GM19043 (cell line): ENCODE results near the gene SLC35D3.
A peak's percentile ranks its signal among the peaks of the same experiment; 100 is the strongest.
"Not testable (repeated sequence)": the region's sequence is repeated elsewhere in the genome, so short reads cannot be mapped to it uniquely, and the experiment has no call there.

ENCODE experiments used
- ATAC-seq: cut with Tn5 transposase; IDR thresholded peaks from one replicate; pipeline ENCODE4 v1.9.1; 2021; ENCODE audit warnings: low read depth; ENCODE audit not compliant: unreplicated experiment

The SLC35D3 gene

DNA sequence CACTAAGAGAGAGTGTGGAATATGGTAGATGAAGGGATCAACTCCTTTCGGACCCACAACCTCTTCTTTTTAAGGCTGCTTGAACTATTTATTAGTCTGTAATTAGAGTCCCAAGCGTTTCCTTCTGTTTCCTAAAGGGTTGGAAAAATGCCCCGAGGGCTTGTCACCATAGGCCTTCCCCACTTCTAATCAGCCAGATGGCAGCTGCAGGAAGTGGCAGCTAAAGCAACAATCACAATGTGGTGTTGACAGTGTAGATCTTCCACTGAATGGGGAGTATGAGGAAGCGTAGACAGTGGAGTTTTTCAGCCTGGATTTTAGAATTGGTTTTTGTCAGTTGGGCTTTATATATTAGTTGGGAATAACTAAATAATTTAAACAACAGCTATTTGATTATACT lies 40.6 kb downstream of the SLC35D3 start:
- no peak for ATAC-seq

- no peak for ATAC-seq
Observed at GRCh38 chr6:136963259-136963658, 41.2 kb downstream of the SLC35D3 start.

- no peak for ATAC-seq
Observed at GRCh38 chr6:136964398-136964797, 42.3 kb downstream of the SLC35D3 start.

DNA sequence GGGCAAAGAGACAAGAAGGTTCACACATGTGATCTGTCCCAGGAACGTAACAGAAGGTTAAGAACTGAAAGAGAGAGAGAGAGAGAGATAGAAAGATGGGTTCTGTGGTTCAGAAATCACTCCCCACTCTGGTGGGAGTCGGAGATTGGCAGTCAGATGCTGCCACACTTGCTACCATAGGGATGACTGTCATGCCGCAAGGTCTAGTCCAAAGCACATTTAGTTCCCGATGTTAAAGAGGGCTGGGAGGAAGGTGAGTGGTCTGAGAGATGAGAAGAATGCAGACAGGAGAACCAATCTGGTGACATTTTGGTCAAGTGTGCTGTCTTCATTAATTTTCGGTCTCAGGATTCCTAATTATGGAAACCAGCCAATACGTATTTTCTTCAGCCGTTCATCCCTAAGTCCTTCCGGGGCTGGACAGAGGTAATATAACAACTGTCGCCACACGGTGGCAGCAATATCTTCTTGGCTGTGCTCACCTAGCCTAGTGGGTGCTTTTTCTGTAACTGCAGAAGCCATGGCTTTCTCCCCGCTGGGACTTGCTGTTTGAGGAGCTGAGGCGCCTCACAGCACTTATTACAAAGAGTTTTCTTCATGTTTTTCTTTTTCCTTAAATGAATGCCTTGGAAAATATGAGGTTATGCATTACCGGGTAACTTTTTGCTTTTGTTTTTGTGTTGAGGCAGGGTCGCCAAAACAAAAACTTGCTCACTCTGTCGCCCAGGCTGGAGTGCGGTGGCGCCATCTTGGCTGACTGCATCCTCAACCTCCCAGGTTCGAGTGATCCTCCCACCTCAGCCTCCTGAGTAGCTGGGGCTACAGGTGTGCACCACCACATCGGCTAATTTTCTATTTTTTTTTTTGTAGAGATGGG lies 46.0 kb downstream of the SLC35D3 start:
- ATAC-seq = peak; percentile 93

GRCh38 chr6:136968837-136969236 lies 46.7 kb downstream of the SLC35D3 start:
- no peak for ATAC-seq

DNA sequence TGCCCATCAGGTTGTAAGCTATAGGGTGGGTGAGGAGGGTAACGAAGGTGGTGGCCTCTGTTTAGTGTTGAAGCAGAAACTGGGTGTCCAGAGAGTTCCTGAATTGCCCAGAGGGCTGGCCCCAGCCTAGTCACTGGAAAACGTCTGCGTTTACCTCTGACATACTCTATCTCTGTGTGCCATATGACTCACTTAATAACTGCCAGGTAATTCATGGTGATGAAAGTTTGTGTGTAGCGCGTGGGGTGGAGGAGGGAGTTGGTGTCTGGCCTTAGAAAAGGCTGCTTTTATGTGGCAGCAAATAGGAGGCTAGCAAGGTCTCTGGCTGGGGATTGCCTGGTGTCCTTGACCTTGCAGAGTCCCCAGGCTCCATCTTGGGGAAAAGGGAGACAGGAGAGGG lies 47.3 kb downstream of the SLC35D3 start:
- no peak for ATAC-seq

- ATAC-seq = no peak
Observed at GRCh38 chr6:136969930-136970329, 47.8 kb downstream of the SLC35D3 start.

DNA sequence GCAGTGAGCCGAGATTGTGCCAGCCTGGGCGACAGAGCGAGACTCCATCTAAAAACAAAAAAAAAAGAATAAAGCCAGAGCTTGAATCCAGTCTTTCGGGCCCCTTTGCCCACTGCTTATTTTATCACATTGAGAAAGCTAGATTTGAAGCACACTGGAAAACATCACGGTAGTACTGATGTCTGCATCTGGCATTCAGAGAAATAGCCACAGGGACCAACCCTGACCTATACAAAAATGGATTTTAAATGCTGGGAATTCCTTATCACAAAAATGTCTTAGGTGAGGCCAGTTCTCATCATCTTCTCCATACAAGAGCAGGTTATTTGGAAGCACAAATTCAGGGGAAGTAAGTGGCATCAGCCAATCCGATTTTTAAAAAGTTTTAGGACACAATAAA lies 49.5 kb downstream of the SLC35D3 start:
- no peak for ATAC-seq

DNA sequence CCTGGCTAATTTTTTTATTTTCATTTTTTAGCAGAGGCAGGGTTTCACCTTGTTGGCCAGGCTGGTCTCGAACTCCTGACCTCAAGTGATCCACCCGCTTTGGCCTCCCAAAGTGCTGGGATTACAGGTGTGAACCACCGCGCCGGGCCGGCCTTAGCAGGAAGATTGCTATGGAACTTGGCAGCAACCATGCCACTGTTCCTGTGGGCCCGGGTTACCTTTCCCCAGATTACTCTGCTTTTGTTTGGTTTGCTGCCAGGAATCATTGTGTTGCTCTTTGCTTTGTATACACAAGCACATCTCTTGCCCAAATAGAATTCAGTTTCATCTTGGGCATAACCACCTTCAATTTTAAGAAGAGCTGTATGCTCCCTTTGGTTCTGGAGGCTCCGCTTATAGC lies 51.7 kb downstream of the SLC35D3 start:
- ATAC-seq = not testable (repeated sequence)
